OCI-LY3 (cell line): ENCODE data around the gene FARP1.

Experiments
- EZH2phosphoT487 ChIP-seq: fragments of 200-600 bp; shearing (Covaris generic); IDR thresholded peaks from 2 replicates; pipeline ENCODE4 v1.6.1; 2018; ENCODE audit warnings: antibody characterized with exemption, mixed run types, low read depth
- TF ChIP-seq, protein P1 (sequence below): fragments of 200-600, 300-600 bp; sonication (generic); IDR thresholded peaks from 2 replicates; pipeline ENCODE4 v1.5.1; 2014; ENCODE audit warnings: antibody characterized with exemption, low read length, low read depth

DNA sequence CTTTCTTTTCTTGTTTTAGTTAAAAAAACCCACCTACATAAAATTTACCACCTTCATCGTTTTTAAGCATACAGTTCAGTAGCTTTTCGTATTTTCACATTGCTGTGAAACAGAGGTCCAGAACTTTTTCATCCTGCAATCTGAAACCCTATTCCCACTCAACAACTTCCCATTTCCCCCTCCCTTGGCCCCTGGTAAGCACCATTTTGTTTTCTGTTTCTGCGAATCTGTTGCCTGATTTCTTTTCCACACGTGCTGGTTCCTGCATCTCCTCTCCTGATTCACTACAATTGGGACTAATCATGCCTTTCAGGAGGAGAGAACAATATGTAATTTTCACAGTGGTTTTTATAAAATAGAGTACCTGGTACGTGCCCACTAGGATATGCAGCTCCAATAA is 183.4 kb downstream of the FARP1 start:
- TF ChIP-seq, protein P1, sequence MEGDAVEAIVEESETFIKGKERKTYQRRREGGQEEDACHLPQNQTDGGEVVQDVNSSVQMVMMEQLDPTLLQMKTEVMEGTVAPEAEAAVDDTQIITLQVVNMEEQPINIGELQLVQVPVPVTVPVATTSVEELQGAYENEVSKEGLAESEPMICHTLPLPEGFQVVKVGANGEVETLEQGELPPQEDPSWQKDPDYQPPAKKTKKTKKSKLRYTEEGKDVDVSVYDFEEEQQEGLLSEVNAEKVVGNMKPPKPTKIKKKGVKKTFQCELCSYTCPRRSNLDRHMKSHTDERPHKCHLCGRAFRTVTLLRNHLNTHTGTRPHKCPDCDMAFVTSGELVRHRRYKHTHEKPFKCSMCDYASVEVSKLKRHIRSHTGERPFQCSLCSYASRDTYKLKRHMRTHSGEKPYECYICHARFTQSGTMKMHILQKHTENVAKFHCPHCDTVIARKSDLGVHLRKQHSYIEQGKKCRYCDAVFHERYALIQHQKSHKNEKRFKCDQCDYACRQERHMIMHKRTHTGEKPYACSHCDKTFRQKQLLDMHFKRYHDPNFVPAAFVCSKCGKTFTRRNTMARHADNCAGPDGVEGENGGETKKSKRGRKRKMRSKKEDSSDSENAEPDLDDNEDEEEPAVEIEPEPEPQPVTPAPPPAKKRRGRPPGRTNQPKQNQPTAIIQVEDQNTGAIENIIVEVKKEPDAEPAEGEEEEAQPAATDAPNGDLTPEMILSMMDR: no peak
- no peak for TF ChIP-seq EZH2phosphoT487
